GM08714 (cell line): ENCODE measurements around the gene AKT1.
"Not testable (repeated sequence)": the region's sequence is repeated elsewhere in the genome, so short reads cannot be mapped to it uniquely, and the experiment has no call there.

Experiments
- H3K4me3 ChIP-seq: fragments of 200-500 bp; sonication (Bioruptor generic); 2 replicates; pipeline ENCODE4 v1.5.1; 2014; ENCODE audit warnings: mild to moderate bottlenecking, low read length, inconsistent platforms
- ZNF274 ChIP-seq: IDR thresholded peaks from 2 replicates; pipeline ENCODE4 v1.6.1; 2012; ENCODE audit warnings: mild to moderate bottlenecking, low read depth, low read length

AKT1 gene

DNA sequence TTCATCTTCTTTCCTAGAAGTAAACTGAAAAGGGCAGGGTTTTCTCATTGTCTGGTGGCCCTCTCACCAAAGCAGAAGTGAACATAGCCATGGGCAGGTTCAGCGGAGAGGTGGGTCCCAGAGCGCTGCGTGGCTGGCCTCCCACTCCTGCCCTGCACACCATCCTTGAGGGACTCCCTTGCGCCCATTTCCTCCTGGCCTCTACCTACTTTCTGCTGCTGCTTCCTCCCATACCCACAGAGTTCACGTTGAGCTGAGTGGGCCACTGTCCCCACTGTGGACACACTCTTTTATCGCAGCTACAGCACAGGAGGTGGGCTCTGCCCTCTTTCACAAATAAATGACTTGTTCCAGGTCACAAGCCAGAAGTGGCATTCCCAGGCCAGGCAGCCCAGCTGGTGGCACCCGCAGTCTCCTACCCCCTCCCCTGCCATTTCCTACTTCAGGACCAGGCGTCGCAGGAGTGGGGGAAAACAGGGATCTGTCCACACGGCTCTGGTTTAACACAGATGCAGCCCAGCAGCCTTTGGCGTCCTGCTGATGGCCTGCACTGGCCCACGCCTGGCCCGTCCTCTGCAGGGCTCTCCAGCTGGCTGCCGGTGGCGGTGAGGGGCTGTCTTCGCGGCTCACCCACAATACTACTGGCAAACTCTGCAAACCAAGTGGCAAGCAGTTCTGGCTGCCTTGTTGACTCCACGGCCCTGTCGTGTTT is 37.7 kb downstream of the AKT1 start:
- no peak overlapping the region for H3K4me3 ChIP-seq
- no peak for TF ChIP-seq ZNF274

GRCh38 chr14:104757238-104757585 is 38.3 kb downstream of the AKT1 start:
- H3K4me3 ChIP-seq, result no peak overlapping the region
- no peak for TF ChIP-seq ZNF274

GRCh38 chr14:104756477-104757237 is 38.9 kb downstream of the AKT1 start:
- no peak for TF ChIP-seq ZNF274
- no peak overlapping the region for H3K4me3 ChIP-seq

GRCh38 chr14:104755621-104756020 is 39.9 kb downstream of the AKT1 start:
- no peak for TF ChIP-seq ZNF274
- no peak overlapping the region for H3K4me3 ChIP-seq

DNA sequence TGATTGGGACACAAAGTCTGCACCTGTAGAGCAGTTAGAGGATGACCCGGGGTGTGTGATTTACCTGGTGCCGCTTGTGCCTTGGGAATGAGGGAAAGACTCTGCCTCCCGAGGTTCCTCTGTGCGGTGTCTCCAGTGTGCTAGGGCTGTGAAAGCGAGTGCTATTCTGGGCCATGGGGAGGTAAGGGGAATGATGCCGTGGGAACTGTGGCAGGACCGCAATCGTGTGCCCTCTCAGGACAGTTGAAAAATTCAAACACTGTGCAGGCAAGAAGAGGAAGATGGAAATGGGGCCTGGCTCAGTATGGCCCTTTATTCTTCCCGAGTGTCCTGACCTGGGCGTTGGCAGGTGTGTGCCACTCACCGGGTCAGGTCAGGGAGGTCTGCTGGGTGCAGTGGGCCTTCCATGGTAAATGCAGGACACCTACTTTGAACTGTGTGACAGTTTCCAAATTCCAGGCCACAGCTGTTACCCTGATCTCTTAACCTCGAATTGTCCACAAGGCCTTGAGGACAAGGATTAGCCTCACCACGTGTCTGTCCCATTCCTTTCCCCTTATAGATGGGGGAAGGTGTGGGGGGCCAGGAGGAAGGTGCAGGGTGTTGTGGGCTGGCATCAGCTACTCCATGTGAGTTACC is 41.2 kb downstream of the AKT1 start:
- peak overlapping the region; percentile 79 for H3K4me3 ChIP-seq
- TF ChIP-seq ZNF274, result no peak

GRCh38 chr14:104753528-104754212 is 41.9 kb downstream of the AKT1 start:
- peak overlapping the region; percentile 79 for H3K4me3 ChIP-seq
- TF ChIP-seq ZNF274, result no peak

GRCh38 chr14:104752735-104753527 is 42.6 kb downstream of the AKT1 start, which contains the start of gene SIVA1:
Gene SIVA1, plus strand, starts transcription at chr14:104753147. Its CDS starts 55 bp downstream, at chr14:104753202.
- no peak for TF ChIP-seq ZNF274

DNA sequence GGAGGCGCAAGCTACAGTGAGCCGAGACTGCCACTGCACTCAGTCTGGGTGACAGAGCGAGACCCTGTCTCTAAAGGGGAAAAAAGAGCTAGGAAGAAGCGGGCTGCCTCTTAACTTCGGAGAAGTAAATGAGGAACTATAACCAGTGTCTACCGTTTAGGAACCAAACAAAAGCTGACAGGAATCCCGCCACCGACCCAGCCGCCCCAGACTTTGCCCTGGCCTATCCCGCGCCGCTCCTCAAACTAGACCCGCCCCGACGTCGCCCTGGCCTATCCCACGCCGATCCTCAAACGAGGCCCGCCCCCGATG is 43.2 kb downstream of the AKT1 start:
- H3K4me3 ChIP-seq, result peak overlapping the region; percentile 70; the same call in 1 of the 2 replicates
- TF ChIP-seq ZNF274, result no peak

More at GRCh38 chr14:104752735-104753527, 42.6 kb downstream of the AKT1 start, which contains the start of gene SIVA1:
- peak within 1 kb of the TSS; percentile 79 for H3K4me3 ChIP-seq

DNA sequence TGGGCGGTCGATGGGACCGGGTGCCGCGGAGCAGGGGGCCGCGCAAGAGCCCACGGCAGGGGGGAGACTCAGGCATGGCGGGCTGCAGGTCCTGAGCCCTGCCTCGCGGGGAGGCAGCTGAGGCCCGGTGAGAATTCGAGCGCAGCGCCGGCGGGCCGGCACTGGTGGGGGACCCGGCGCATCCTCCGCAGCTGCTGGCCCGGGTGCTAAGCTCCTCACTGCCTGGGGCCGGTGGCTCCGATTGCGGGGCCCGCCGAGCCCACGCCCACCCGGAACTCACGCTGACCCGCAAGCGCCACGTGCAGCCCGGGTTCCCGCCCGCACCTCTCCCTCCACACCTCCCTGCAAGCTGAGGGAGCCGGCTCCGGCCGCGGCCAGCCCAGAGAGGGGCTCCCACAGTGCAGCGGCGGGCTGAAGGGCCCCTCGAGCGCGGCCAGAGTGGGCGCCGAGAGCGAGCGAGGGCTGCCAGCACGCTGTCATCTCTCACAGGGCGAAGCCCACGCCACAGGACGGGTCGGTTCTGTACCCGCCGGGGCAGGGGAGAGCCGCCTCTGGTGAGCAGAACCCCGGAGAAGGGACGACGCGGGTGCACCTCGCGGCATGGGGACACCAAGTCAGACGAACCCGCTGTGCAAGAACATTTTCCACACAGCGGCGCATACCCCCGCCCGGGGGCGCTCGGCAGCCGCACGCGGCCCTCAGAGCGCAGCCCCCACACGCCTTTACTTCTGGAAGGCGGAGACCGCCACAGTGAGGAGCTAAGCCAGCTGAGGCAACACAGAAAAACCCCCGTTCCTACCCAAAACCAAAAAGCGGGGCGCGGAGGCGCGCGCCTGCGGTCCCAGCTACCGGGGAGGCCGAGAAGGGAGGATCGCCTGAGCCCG is 43.8 kb downstream of the AKT1 start:
- H3K4me3 ChIP-seq, result peak overlapping the region; percentile 70; the same call in 1 of the 2 replicates
- TF ChIP-seq ZNF274, result no peak

GRCh38 chr14:104750753-104751057 is 44.8 kb downstream of the AKT1 start:
- H3K4me3 ChIP-seq, result not testable (repeated sequence)

GRCh38 chr14:104750056-104750752 is 45.3 kb downstream of the AKT1 start:
- TF ChIP-seq ZNF274, result no peak
- H3K4me3 ChIP-seq, result no peak overlapping the region

DNA sequence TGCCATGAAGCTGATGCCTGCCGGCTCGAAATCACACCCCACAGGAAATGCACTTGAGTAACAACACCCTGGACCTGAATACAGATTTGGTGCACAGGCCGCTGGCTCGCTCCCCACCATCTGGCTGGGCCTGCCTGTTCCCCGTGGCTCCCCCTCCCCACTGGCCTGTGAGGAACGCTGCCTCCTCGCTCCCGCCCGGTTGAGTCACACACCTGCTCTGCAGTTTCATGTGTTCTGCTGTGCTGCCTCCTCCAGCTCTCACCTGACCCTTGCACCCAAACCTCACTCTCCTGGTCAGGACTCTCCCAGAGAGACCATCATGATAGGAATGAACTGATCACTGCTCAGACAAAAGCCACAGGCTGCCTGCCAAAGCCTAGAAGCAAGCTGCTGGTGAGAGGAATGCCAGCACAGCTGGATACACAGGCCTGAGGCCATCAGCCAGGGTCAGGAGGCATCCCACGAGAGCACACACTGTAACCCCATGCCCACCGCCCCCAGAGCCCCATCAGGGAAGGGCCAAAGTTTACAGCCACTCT is 46.4 kb downstream of the AKT1 start:
- H3K4me3 ChIP-seq, result no peak overlapping the region

More for the DNA sequence above, 46.4 kb downstream of the AKT1 start:
- no peak for TF ChIP-seq ZNF274
